Esophagus muscularis mucosa (tissue), 4 donors: ENCODE results near the gene NCAPH2. TPM values are rescaled to one million over a fixed set of nuclear protein-coding genes. Genes with fewer than 3 reads are reported as not detected.

Source experiments
- DNase-seq: peaks from one replicate; pipeline ENCODE4 v3.0.0-alpha.2; 2017; ENCODE audit errors: extremely low spot score
- H3K27ac ChIP-seq, 4 donors: fragments of 200-600 bp; sonication (generic); replicated peaks in 1 of 4; 1 replicate in 3 of 4; 2 replicates in 1 of 4; pipeline ENCODE4 v1.5.1; 2016 to 2019; ENCODE audit warnings: mild to moderate bottlenecking in 1 of 4
- H3K27me3 ChIP-seq, 4 donors: fragments of 200-600 bp; sonication (generic); one replicate each; pipeline versions ENCODE4 v1.5.1 to v1.6.0; 2016 to 2019
- H3K36me3 ChIP-seq, 4 donors: fragments of 200-600 bp; sonication (generic); one replicate each; pipeline ENCODE4 v1.5.1; 2016 to 2019
- H3K4me1 ChIP-seq, 4 donors: fragments of 200-600 bp; sonication (generic); one replicate each; pipeline ENCODE4 v1.5.1; 2016 to 2019
- H3K4me3 ChIP-seq, 4 donors: fragments of 200-600 bp; sonication (generic); 1 replicate in 2 of 4; 2 replicates in 2 of 4; pipeline ENCODE4 v1.5.1; 2016 to 2019; ENCODE audit warnings: mild to moderate bottlenecking in 4 of 4, moderate library complexity in 1 of 4
- H3K9me3 ChIP-seq, 4 donors: fragments of 200-600 bp; sonication (generic); 1 replicate in 3 of 4; 2 replicates in 1 of 4; pipeline ENCODE4 v1.5.1; 2016 to 2019
- CTCF ChIP-seq, 3 experiments: fragments of 200-600 bp in 2 of 3; fragments of 450-650 bp in 1 of 3; sonication (generic) in 2 of 3; IDR thresholded peaks; one replicate each; pipeline ENCODE4 v1.5.1; 2017 to 2019; ENCODE audit warnings: antibody characterized with exemption in 3 of 3, mild to moderate bottlenecking in 2 of 3, moderate library complexity in 1 of 3
- EP300 ChIP-seq: sonication (generic); formaldehyde crosslinking; IDR thresholded peaks from one replicate; pipeline ENCODE4 v1.6.1; 2017; ENCODE audit warnings: antibody characterized with exemption
- POLR2A ChIP-seq: fragments of 450-650 bp; IDR thresholded peaks from one replicate; pipeline ENCODE4 v1.6.1; 2017; ENCODE audit warnings: antibody characterized with exemption, moderate library complexity, mild to moderate bottlenecking, low read depth
- POLR2AphosphoS5 ChIP-seq, 2 donors: sonication (generic); formaldehyde crosslinking; IDR thresholded peaks; one replicate each; pipeline ENCODE4 v1.6.1; 2017; ENCODE audit warnings: antibody characterized with exemption in 2 of 2
- WGBS: methylation state at CpG from one replicate; pipeline ENCODE4 v1.1.5; 2018; 5-methylcytosine and 5-hydroxymethylcytosine counted together
- intact Hi-C: fragments of 100-400 bp; cut with DNase I; formaldehyde crosslinking; loops from one replicate; pipeline ENCODE4 v1.15.1; 2023
- total RNA-seq, 4 donors: library from RNA; depleted of rRNA; stranded (reverse); fragments of >200 nt; gene quantifications; one replicate each; pipeline versions ENCODE4 v1.1.0 to v1.2.1, GENCODE V29; 2016

The NCAPH2 gene
- total RNA-seq, 4 donors from 2014 or later: 30.3 to 44.6 (median 41.7) TPM

GRCh38 chr22:50527921-50528681 lies 20.1 kb downstream of the NCAPH2 start:
- Histone ChIP-seq H3K27me3 (peaks cover 10 to 41% (median 27%) of the 10 kb centered on the region in 4 donors), H3K36me3 (peaks cover 7 to 11% (median 11%) of the 10 kb centered on the region in 4 donors), H3K4me1 (peaks cover 45 to 87% (median 77%) of the 10 kb centered on the region in 4 donors), H3K27ac (peak overlapping the region in 1 of 4 donors; percentile 93), H3K4me3 (peak overlapping the region in 1 of 4 donors; percentile 72), H3K9me3 (no peaks in the 10 kb centered on the region)
- no peak for DNase-seq
- TF ChIP-seq POLR2A: no peak
- TF ChIP-seq CTCF (IDR thresholded peaks at IDR 0.05): no peak
- TF ChIP-seq POLR2AphosphoS5 (IDR thresholded peaks at IDR 0.05): no peak
- TF ChIP-seq EP300: no peak
- 96% methylated on average over 14 of the region's 18 CpGs for WGBS
- intact Hi-C loops: loop anchor here (5.0 kb wide), 1 partner anchor 54 kb away; the partner anchor contains the start of gene CHKB

DNA sequence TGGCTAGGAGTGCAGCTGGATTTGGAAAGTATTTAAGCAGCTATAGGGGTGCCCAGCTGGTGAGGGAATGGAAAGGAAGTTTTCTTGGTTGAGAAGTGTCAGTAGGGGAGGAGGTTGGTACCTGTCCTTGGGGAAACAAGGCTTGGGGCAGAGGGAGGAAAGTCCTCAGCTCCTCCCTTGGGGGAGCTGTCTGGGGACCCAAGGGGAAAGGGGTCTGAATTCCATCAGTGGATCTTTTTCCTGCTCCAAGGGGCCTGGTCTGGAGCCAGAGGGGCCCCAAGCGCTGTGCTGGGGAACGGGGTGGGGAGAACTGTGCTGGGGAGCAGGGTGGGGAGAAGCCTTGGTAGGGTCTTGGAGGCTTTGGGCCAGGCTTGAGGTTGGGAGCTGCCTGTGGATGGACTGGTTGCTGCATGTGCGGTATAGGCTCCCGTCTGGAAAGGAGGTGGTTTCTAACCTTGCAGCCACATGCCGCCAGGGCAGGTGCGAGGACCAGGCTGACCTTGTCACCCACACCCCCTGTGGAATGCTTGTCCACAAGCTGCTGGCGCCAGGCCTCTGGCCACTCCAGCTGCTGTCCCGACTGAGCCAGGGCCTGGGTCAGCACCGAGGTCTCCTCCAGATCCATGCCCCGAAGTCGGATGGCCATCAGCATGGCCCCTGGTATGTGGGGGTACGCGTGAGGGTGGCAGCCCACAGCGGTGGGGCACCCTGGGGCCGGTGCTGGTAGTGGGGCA lies 20.8 kb downstream of the NCAPH2 start:
- H3K27ac ChIP-seq: peak overlapping the region; percentile 79 to 93 (median 88)
- peak overlapping the region; percentile 62 to 72 (median 63) for H3K4me3 ChIP-seq

DNA sequence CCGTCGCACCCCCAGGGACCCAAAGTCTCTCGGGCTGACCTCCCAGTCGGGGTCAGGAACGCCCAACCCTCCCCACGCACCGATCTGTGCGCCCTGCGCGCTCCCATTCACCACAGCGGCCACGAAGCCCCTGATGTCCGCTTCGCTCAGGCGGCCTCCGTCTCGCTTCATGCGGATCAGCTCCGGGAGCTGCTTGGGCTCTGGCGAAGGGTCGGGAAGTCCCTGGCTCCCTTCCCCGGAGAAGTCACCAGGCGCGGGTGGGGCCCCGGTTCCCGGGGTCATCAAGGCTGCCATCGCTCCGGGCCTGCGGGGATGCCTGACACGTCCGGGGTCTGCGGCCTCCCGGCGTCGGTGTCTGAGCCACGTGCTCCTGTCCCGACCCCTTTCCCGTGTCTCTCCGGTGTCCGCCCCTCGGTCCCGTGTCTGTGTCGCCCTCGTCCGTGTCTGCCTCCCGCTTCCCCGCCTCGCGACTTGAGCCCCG lies 21.4 kb downstream of the NCAPH2 start:
- TF ChIP-seq POLR2AphosphoS5 (IDR thresholded peaks at IDR 0.05) (no peak), POLR2A (no peak), CTCF (IDR thresholded peaks at IDR 0.05) (no peak), EP300 (no peak)
- peaks cover 10 to 55% (median 37%) of the 10 kb centered on the region in 4 donors for H3K27me3 ChIP-seq
- peaks cover 41 to 77% (median 68%) of the 10 kb centered on the region in 4 donors for H3K4me1 ChIP-seq
- DNase-seq: no peak
- no CpG with 5 or more reads among the region's 50 CpGs for WGBS
- H3K27ac ChIP-seq: peak overlapping the region; percentile 79 to 93 (median 88)
- no peaks in the 10 kb centered on the region for H3K36me3 ChIP-seq
- intact Hi-C loops: loop anchor here (5.0 kb wide), 1 partner anchor 53 kb away; the partner anchor contains the start of gene CHKB
- H3K9me3 ChIP-seq: no peaks in the 10 kb centered on the region
- H3K4me3 ChIP-seq: peak overlapping the region; percentile 62 to 72 (median 63)

More for the DNA sequence above, 20.8 kb downstream of the NCAPH2 start:
- Histone ChIP-seq H3K36me3 (peaks cover 0 to 4% (median 3%) of the 10 kb centered on the region in 4 donors), H3K4me1 (peaks cover 45 to 83% (median 74%) of the 10 kb centered on the region in 4 donors), H3K27me3 (peaks cover 10 to 48% (median 33%) of the 10 kb centered on the region in 4 donors), H3K9me3 (no peaks in the 10 kb centered on the region)
- no peak for DNase-seq
- no peak for TF ChIP-seq CTCF (IDR thresholded peaks at IDR 0.05)
- no peak for TF ChIP-seq POLR2A
- no peak for TF ChIP-seq POLR2AphosphoS5 (IDR thresholded peaks at IDR 0.05)
- TF ChIP-seq EP300: no peak
- 67% methylated on average over 15 of the region's 15 CpGs for WGBS
- intact Hi-C loops: loop anchor here (5.0 kb wide), 1 partner anchor 53 kb away; the partner anchor contains the start of gene CHKB

DNA sequence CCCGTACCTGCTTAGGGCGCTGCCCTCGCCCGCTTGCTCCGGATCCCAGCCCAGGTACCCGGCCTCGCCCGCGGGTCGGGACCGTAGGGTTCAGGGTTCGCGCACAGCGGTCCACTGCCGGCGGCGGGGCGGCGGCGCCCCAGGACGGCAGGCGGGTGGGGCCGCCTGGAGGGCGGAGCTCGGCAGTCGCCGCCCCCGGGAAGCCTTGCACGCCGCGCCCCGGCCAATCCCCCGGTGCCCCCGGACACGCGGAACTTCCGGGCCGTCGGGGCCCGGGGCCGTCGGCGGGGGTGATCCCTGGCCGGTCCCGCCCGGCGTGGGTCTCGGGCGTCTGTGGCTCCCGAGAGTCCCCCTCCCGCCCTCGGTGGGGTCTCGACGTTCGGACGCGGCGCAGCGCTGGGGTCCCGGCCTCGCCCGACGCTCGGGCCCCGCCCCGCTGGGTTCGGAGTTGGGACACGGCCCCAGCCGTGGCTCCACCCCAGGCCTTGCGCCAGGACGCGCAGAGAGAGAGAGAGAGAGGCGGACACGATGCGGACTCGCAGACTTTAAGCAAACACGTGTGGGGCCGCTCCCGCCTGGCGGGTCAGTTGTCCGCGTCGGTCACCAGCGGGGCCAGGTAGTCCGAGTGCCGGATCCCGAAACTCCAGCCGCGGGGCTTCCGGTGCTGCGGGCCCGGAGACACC lies 22.0 kb downstream of the NCAPH2 start, which contains the start of gene TYMP:
Gene TYMP, minus strand, starts transcription at position 116 of the 683 bp plus-strand sequence. CDS start 303 bp downstream, outside the sequence.
- 6% methylated on average over 17 of the region's 92 CpGs for WGBS
- H3K27me3 ChIP-seq: peaks cover 10 to 60% (median 37%) of the 10 kb centered on the region in 4 donors
- no peaks in the 10 kb centered on the region for H3K9me3 ChIP-seq
- no peak for DNase-seq
- H3K4me3 ChIP-seq: peak within 1 kb of the TSS; percentile 62 to 72 (median 63)
- TF ChIP-seq POLR2A: peak; percentile 46
- no peak for TF ChIP-seq CTCF (IDR thresholded peaks at IDR 0.05)
- TF ChIP-seq POLR2AphosphoS5 (IDR thresholded peaks at IDR 0.05): peak; percentile 61 to 80
- TF ChIP-seq EP300: no peak
- H3K27ac ChIP-seq: peak within 1 kb of the TSS; percentile 79 to 93 (median 88)
- intact Hi-C loops: loop anchor here (5.0 kb wide), 1 partner anchor 52 kb away; the partner anchor contains the start of gene CHKB
- H3K36me3 ChIP-seq: no peaks in the 10 kb centered on the region
- H3K4me1 ChIP-seq: peaks cover 35 to 71% (median 62%) of the 10 kb centered on the region in 4 donors
